ENCODE results near the gene ORC4. TPM values are rescaled to one million over a fixed set of nuclear protein-coding genes. Genes with fewer than 3 reads are reported as not detected.

The ORC4 gene
- polyA plus RNA-seq, 1 donor (not counting 4 experiments of a cell fraction or from before 2014, with no cell fraction given): 62.4 TPM

GRCh38 chr2:148021886-148022285 is 1.3 kb upstream of the ORC4 start:
- Histone ChIP-seq H3K36me3 (ENCODE audit: control insufficient read depth in 2 of 2, extremely low read depth in 1 of 2, insufficient read depth in 2 of 2, low read length in 2 of 2) (no peaks in the 10 kb centered on the region), H4K20me1 (ENCODE audit: control insufficient read depth, extremely low read depth, insufficient read depth, low read length) (no peaks in the 10 kb centered on the region), H3K27me3 (ENCODE audit: control insufficient read depth, extremely low read depth, insufficient read depth, low read length) (no peaks in the 10 kb centered on the region), H3K4me1 (ENCODE audit: control insufficient read depth, extremely low read depth, insufficient read depth, low read length) (peaks cover 6% of the 10 kb centered on the region), H3K27ac (ENCODE audit: control insufficient read depth, insufficient read depth, low read length) (peak overlapping the region; percentile 88), H3K9ac (ENCODE audit: control insufficient read depth, extremely low read depth, insufficient read depth, low read length) (peak overlapping the region; percentile 88), H2AFZ (ENCODE audit: control insufficient read depth, low read length) (no peak overlapping the region), H3K4me3 (ENCODE audit: control insufficient read depth in 2 of 3, extremely low read depth in 1 of 3, insufficient read depth in 2 of 3, low read depth in 1 of 3, low read length in 3 of 3) (peak overlapping the region; percentile 61 to 86 (median 72)), H3K79me2 (ENCODE audit: control insufficient read depth, insufficient read depth, low read length) (peaks cover 77% of the 10 kb centered on the region), H3K9me1 (ENCODE audit: control insufficient read depth, extremely low read depth, insufficient read depth, low read length) (no peaks in the 10 kb centered on the region), H3K4me2 (ENCODE audit: control insufficient read depth, extremely low read depth, insufficient read depth, low read depth, low read length) (peak overlapping the region; percentile 66), H3K9me3 (ENCODE audit: control insufficient read depth, low read depth, low read length) (no peaks in the 10 kb centered on the region)
- FAIRE-seq (no peak), DNase-seq (ENCODE audit: low read depth, low spot score) (no peak)
- TF ChIP-seq EZH2 (IDR thresholded peaks at IDR 0.05; ENCODE audit: low read length): no peak
- no peak for TF ChIP-seq CTCF (optimal IDR thresholded peaks at IDR 0.05 in 1 of 3, IDR thresholded peaks at IDR 0.05 in 1 of 3, conservative IDR thresholded peaks at IDR 0.05 in 1 of 3; ENCODE audit: extremely low read depth in 1 of 3, insufficient read depth in 2 of 3, low read length in 3 of 3)
- dilution Hi-C loops (cut with MboI; ENCODE audit: extremely low pct_ligation_motif_present, low sequenced_read_pairs): no loop called here

GRCh38 chr2:148021059-148021861 is 723 bp upstream of the ORC4 start, which contains the start of gene MBD5:
Gene MBD5, plus strand, starts transcription at chr2:148021091.
- Histone ChIP-seq H3K9ac (ENCODE audit: control insufficient read depth, extremely low read depth, insufficient read depth, low read length) (peak within 1 kb of the TSS; percentile 88), H3K4me2 (ENCODE audit: control insufficient read depth, extremely low read depth, insufficient read depth, low read depth, low read length) (peak within 1 kb of the TSS; percentile 92), H3K36me3 (ENCODE audit: control insufficient read depth in 2 of 2, extremely low read depth in 1 of 2, insufficient read depth in 2 of 2, low read length in 2 of 2) (no peaks in the 10 kb centered on the region), H3K79me2 (ENCODE audit: control insufficient read depth, insufficient read depth, low read length) (peaks cover 79% of the 10 kb centered on the region), H2AFZ (ENCODE audit: control insufficient read depth, low read length) (peak within 1 kb of the TSS; percentile 85), H4K20me1 (ENCODE audit: control insufficient read depth, extremely low read depth, insufficient read depth, low read length) (no peaks in the 10 kb centered on the region), H3K9me1 (ENCODE audit: control insufficient read depth, extremely low read depth, insufficient read depth, low read length) (no peaks in the 10 kb centered on the region), H3K27me3 (ENCODE audit: control insufficient read depth, extremely low read depth, insufficient read depth, low read length) (no peaks in the 10 kb centered on the region), H3K4me3 (ENCODE audit: control insufficient read depth in 2 of 3, extremely low read depth in 1 of 3, insufficient read depth in 2 of 3, low read depth in 1 of 3, low read length in 3 of 3) (peak within 1 kb of the TSS; percentile 72 to 91 (median 87)), H3K9me3 (ENCODE audit: control insufficient read depth, low read depth, low read length) (no peaks in the 10 kb centered on the region), H3K4me1 (ENCODE audit: control insufficient read depth, extremely low read depth, insufficient read depth, low read length) (peaks cover 6% of the 10 kb centered on the region), H3K27ac (ENCODE audit: control insufficient read depth, insufficient read depth, low read length) (peak within 1 kb of the TSS; percentile 88)
- TF ChIP-seq EZH2 (IDR thresholded peaks at IDR 0.05; ENCODE audit: low read length): no peak
- TF ChIP-seq CTCF (optimal IDR thresholded peaks at IDR 0.05 in 1 of 3, IDR thresholded peaks at IDR 0.05 in 1 of 3, conservative IDR thresholded peaks at IDR 0.05 in 1 of 3; ENCODE audit: extremely low read depth in 1 of 3, insufficient read depth in 2 of 3, low read length in 3 of 3): no peak
- FAIRE-seq (no peak), DNase-seq (ENCODE audit: low read depth, low spot score) (no peak)
- dilution Hi-C loops (cut with MboI; ENCODE audit: extremely low pct_ligation_motif_present, low sequenced_read_pairs): no loop called here

All from keratinocyte (primary cell).